COLO668 (cell line): ENCODE measurements around the gene POLG.

Source experiments
- DNase-seq: peaks from one replicate; lab custom pipeline; 2025; ENCODE audit not compliant: unreplicated experiment; lab: John Stamatoyannopoulos, UW

The POLG gene

DNA sequence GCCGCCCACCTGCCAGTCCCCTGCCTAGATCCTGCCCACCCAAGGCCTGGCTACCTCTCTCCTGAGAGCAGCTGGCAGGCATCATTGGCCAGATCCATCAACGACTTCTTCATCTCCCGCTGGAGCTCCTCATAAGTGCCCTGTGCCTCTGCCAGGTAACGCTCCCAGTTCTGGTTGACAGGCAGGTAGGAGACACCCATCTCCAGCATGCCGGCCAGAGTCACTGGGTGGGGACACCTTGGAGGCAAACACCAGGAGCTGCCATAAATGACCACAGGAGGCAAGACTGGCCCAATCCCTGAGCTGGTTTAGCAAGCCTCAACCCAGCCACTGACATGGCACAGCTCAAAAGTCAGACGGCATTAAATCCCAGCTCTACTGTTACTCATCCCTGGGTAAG, 7.5 kb downstream of the POLG start:
- DNase-seq: no peak

DNA sequence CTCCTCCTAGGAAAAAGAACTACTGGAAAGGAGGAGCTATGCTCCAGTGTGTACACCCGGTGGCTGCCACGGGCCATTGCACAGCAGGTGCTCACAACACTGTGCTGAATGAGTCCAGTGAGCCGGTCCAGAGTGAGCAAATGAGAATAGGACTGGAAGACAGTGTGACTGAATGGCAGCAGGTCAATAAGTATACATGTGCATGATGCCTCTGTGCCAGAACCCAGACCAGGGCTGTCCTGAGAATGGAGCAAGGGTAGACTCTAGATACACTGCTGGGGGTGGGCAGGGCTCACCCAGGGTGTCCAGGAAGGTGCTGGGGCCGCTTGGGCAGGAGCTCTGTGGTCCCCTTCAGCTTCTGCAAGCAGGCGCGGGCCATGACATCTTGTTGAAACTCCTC, 8.3 kb downstream of the POLG start:
- peak; percentile 37 for DNase-seq

DNA sequence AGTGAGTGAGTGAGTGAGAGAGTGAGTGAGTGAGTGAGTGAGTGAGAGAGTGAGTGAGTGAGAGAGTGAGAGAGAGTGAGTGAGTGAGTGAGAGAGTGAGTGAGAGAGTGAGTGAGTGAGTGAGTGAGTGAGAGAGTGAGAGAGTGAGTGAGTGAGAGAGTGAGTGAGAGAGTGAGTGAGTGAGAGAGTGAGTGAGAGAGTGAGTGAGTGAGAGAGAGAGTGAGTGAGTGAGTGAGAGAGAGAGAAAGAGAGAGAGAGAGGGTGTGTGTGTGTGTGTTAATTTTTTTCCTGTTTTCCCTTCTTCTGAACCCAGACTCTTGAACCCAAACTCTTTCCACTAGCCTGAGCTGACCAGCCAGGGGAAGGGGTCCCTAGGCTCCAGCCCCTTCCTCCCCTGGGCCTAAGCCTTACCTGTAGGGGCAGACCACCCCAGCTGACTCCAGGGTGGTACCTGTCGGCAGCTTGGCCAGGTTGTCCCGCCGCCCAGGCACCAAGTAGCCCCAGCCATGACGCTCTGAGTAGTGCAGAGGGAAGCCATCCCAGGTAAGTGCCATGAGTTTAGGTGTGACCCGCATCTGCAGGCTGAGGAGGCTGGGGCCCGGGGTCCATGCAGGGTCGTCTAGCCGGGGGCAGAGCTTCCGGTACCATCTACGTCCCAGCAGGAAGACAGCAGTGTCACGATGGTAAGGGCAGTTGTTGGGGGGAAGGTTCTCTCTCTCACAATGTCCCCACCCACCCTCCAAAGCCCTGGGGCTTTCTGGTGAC, 9.4 kb downstream of the POLG start:
- no peak for DNase-seq

DNA sequence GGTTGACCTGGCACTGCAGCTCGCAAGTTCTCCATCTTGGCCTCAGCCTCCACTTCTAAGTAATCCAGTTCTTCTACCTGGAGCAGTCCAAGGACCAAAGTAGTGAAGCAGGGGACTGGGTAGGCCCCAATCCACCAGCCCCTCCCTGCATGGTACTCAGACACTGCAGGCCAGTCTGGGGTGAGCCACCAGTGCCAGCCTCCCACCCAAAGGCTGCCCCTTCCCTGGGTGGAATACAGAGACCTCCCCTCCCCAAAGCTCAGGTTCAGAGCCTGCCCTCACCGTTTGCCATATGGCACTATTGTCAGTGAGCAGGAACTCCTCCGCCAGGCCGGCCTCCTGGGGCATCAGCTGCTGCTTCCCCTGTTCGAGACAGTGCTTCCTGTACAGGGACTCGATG, 10.8 kb downstream of the POLG start:
- no peak for DNase-seq

DNA sequence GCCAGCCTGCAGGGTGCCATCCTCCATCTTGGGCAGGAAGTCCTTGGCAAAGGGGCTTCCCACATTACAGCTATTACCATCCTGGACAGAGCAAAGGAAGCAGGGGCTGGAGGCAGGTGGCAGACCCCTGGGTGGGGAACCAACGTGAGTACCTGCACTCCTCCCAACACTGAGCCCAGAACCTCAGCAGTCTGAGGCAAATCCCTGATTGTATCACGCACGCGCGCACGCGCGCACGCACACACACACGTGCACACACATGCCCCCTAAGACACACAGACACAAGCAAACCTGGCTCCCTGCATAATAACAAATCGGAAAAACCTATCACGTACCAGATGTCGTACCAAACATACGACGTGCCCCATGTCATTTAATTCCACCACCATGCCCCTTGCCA, 11.8 kb downstream of the POLG start:
- no peak for DNase-seq

DNA sequence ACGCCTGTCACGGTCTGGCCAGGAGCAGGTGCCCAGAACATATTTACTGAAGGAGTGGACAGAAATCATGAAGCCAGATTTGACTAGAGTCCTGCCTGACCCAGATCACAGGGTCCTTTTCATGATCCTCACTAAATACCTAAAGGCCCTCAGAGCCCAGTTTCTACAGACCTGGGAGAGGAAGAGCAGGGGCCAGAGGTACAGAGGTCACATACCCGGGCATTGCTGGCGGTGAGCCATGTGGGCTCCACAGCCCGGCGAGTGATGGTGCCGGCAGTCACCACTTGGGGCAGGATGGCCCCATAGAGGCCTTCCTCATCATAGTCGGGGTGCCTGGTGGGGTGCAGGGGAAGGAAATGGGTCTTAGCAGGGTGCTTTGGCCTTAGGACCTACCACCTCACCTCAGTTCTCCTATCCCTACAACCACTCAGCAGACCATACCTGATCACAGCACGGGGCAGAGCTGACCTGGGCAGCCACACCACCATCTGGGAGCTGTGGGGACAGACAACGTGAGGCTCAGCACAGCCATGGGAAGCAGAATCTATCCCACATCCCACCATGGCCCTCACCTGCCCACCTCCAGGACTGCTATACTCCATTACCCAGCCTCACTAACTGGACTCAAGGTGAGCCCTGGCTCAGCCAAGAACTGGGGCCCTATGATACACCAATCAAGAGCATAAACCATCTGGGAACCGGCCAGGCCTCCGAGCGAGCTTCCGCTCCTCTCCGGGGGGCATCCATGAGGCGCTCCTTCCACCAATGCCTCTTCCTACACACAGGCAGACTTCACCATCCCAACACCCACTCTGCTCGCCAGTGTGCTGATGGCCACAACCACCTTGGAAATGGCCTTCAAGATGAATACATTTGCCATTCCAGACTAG, 12.9 kb downstream of the POLG start:
- DNase-seq: no peak

DNA sequence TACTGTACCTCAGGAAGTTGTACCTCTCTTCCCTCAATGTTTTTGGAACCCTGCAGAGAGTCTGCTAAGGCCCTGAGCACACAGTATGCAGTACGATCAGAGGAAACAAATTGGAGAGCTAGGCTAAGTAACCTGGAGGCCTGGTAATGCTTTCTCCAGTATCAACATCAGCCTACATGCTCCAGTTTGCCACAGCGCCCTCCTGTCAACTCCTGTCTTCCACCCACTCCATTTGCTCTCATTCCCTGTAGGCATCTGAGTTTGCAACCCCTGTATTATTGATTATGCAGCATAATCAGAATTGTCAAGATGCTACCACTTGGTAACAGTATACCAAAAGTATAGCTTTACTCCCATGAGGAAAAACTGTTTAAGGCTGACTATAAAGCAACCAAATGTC, 14.4 kb downstream of the POLG start:
- no peak for DNase-seq

DNA sequence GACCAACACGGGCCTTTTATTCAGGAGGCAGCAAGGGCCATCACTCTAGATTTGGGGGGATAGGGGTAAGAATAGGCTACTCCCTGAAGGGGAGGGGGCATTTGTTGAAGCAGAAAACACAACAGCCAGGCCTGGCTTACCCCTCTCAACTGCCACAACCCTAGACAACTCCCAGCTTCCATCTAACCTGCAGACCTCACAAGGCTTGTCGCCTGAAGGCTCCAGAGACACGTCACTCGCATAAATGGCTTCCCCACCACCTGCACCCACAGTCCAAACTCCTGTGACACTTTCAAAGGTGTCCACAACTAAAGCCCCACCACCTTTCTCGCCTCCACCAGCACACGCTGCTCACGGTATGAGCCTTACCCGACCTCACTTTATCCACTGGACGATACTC, 14.9 kb downstream of the POLG start:
- no peak for DNase-seq

DNA sequence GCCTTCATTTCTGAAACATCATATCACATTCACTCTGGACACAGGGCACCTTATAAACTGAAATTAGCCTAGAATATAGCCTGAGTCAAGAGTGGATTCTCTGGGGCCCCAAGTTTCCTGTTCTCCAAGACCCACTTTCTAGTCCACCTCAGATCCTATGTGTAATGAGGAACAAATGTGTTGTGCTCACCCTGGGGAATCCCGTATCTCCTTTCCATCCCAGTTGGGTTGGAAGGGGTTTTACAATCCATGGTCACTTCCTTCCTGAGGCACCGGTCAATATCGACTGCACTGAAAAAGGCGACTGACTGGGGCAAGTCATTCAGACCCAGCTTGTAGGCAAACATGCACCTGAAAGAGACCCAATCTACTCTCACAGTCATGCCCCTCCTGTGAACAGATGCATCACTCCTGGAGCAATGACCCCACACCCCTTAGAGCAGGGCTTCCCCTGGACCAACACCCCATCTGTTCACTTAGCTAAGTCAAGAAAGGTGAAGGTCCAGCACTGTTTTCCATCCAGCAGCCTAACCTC, 17.4 kb downstream of the POLG start:
- no peak for DNase-seq

DNA sequence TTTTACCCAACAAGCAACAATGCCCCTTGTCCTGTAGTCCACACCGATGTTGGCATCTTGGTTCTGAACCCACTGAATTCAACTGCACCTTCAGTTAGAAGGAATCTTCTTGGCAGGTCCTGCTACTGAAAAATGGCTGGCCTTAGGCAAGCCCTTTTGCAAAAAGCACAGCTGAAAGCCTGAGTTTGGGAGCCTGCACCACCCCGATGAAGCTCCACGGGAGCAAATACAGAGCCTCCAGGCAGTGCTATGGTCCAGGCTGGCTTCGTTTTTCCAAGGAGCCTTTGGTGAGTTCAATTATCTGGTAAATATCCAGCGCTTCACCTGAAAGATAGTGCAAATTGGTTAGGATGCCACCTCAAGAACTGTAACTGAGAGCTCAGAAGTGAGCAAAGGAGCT, 18.1 kb downstream of the POLG start:
- no peak for DNase-seq

DNA sequence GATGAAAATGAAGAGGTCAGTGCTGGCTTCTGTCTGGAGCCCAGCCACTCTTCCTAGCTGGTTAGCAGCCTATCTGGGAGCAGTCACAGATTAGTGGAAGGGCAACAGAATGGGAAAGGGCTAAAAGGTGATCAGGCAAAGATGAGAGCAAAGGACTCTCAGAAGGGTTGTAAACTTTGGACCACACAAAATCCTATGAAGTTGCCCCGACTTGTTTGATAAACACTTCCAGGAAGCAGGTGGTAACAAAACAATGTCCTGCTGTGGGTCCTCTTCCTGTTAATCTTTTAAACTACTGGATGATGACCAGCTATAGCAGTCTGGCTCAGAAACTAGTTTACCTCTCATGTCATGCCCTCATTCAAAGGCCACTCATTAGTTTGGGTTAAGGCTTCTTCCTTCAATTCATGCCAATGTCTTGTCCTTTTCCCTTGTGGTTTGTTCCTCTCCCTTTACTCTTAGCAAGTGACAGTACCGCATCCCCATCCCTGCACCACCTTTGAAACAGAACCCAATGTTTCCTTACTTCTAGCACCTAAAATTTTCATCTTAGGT, 19.2 kb downstream of the POLG start:
- DNase-seq: no peak

DNA sequence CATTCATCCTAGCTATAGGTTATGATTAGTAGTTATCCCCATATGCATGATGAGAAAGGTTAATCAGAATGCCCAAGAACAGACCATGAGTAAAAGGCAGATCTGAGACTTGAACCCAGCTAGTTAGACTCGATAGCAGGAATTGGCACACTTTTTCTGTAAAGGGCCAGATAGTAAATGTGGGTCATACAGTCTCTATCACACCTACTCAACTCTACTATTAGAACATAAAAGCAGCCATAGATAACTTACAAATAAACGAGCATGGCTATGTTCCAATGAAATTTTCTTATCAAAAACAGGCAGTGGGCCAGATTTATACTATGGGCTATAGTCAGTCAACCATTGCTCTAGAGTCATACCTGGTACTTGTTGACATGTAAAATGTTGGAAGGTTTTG, 24.6 kb downstream of the POLG start:
- DNase-seq: no peak

DNA sequence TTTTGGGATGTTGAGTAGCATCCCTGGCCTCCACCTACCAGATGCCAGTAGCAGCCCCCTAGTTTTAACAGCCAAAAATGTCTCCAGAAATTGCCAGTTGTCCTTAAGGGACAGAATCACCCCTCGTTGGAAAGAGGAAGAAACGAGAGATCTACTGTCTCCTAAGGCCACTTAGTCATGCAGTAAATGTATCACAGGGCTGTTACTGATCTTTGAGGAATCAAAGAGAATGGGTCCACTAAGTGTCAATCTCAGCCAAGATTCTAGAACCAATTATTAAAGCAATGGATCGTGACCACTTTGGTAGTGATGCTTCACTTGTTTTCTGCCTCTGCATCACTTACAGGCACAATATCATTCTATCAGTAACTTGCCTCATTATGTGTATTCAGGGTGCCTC, 26.4 kb downstream of the POLG start:
- DNase-seq: no peak

DNA sequence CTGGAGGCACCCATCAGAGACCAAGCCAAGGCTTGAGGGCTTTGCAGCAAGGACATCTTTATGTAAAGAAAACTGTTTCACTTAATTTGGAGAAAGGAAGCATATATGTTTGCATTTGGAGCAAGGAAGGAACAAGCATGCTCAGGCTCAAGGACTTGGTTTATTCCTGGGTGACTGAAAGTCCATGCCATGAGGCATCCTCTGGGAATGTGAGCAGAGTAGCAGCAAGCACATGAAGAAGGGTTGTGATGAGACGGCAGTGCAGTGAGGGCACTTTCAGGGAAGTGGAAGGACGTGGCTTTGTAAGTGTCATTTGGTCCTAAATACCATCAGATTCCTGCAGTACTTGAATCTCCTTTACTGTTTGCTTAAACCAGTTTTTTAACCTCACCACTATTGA, 26.8 kb downstream of the POLG start:
- no peak for DNase-seq

DNA sequence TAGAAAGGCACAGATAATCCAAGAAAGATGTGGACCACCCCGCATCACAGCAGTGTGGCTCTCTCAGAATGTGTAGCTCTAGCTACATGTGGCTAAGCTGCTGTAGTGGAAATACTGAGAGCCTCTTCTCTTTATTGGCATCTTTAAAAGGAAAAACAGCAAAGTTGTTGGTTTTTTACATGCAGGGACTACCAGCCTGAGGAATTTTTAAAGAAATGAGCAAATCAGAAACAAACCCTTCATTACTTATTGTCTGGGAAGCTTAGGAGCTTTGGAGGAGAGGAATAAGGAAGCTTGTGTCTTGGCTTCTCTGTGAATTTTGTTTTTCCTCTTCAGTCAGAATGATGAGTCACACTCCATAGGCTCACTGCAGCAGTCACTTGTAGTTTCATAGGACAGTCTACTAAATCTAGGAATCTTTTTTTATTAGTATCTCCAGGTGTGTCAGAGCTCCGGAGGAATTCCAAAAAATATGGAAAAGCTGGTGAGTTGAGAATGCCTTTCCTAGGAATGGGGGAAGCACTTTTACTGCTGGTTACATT, 27.5 kb downstream of the POLG start:
- no peak for DNase-seq

DNA sequence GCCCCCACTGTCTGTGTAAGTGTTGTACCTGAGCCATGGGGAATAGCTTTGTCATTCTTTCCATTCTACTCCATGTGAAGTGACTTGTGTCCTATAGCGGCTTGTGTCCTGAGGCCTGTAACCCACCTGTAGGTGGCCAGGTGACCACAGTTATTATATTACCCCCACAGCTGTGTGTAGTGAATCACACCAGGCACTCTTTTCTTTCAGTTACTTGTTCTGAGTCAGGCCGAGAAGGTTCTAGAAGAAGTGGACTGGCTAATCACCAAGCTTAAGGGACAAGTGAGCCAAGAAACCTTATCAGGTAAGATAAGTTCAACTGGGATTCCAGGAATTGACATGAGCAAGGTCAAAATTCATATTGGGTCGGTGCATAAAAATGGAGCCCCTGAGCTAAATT, 29.2 kb downstream of the POLG start:
- no peak for DNase-seq

DNA sequence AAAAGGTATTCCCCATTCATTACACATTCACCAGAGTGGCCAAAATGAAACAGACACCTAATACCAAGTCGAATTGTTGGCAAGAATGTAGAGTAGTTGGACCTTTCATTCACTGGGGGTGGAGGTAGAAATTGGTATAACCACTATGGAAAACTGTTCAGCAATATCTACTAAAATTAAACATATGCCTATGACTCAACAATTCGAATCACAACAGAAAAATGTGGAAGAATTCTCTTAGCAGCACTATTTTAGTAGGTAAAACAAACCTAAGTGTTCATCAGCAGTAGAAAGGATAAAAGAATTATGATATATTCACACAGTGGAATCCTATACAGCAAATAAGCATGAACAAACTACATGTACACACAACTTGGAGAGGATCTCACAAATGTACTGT, 30.6 kb downstream of the POLG start:
- DNase-seq: no peak

DNA sequence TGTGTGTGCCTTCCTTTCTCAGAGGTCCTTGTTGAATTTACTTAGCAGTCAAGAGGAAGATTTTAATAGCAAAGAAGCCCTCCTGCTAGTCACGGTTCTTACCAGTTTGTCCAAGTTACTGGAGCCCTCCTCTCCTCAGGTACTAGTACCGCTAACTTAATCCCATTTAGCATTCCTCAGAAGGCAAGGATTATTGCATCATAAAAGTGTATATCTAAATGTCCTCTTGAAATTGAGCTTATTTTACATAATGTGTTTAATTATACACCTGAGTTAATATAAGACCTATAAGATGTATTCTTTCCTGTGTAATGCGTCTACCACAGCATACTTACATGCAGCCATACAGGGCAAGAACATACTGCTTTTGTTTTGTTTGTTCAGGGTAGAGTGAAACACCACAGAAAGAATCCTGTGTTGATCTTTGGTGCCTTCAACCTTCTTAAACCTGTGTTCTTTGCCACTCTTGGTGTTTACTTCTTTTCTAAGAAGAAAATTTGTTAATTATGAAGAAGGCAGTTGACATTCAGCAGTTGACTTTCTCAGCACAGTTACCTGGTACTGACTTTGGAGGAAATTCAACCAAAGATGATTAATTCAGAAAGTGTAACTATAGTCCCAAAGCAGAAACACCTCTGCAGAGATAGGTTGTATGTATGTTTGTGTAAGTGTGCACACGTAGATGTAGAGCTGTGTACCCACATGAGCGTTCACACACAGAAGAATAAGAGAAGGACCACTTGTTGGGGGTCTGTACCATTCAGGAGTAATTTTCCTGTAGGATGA, 33.1 kb downstream of the POLG start:
- DNase-seq: no peak

DNA sequence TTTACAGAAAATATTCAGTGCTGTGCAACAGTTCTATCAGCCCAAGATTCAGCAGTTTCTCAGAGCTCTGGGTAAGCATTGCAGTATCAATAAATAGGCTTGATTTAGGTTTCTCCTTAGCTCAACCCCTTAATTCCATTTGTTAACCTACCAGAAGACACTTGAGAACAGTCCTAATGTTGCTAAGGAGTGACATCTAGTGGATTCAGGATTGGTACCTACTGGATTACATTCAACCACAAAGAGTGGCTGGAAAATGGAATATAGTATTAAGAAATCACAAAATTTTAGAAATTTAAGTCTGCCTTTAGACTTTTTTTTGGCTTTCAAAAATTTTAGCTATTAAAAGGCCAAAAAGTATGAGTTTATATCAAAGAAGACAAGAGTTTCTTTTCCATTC, 34.7 kb downstream of the POLG start:
- no peak for DNase-seq

DNA sequence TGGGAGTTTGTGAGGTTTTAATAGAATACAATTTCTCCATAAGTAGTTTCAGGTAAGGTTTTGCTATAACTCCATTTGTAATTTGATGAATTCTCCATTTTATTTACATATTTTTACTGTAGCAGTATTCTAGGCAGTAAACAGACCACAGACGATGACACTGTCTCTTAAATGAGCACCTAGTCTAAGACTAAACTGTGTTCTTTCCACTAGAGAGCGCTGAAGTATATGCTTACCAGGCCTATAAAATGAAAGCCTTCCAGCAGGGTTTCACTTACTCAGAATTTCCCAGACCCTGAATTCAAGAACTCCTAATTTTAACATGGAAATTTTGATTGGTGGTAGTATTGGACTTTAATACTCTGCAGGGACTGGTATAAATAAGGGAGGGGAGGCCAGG, 41.6 kb downstream of the POLG start:
- no peak for DNase-seq

DNA sequence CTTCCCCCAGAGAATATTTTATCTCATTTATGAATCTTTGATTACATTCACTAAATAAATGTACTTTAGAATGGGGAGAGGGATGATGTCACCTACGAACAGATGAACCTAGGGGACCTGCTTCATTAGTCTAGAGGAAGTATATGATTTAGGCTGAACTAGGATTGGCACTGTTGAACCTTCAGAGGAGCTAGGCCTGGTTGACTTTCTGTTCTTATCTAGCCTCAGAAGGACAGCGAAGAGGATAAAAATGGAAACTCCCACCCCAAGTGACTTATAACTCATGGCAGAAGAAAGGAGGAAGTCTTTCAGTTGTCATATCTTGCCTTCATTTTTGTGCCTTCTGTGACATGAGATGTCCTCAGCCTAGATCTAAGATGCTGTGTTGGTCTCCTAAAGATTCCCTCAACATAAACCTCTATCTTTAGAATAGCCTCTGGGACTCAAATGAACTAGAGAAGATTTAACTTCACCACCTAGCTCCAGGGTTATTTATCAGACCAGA, 42.6 kb downstream of the POLG start:
- DNase-seq: no peak
